ENCODE results near the gene NPB. TPM values are rescaled to one million over a fixed set of nuclear protein-coding genes. Genes with fewer than 3 reads are reported as not detected.
A peak's percentile ranks its signal among the peaks of the same experiment; 100 is the strongest.

NPB gene
- total RNA-seq, 1 donor, result 1.4 TPM

DNA sequence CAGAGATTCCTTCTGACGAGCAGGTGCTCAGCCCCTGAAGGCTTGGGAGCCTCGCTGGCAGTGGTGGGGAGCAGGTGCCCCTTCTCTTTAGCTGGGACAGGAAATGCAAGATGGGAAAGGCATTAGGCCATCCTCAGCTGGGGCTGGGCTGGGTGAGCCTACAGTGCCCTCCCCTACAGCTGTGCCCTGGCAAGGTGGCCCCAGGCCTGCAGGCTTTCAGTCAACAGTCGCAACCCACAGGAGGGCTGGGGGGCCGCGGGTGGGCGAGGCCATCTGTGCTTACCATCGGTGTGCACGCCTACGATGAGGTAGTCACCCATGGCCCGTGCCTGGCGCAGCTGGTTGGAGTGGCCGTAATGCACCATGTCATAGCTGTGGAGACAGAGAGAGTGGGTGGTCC is 7.2 kb downstream of the NPB start:
- TF ChIP-seq, protein P1, sequence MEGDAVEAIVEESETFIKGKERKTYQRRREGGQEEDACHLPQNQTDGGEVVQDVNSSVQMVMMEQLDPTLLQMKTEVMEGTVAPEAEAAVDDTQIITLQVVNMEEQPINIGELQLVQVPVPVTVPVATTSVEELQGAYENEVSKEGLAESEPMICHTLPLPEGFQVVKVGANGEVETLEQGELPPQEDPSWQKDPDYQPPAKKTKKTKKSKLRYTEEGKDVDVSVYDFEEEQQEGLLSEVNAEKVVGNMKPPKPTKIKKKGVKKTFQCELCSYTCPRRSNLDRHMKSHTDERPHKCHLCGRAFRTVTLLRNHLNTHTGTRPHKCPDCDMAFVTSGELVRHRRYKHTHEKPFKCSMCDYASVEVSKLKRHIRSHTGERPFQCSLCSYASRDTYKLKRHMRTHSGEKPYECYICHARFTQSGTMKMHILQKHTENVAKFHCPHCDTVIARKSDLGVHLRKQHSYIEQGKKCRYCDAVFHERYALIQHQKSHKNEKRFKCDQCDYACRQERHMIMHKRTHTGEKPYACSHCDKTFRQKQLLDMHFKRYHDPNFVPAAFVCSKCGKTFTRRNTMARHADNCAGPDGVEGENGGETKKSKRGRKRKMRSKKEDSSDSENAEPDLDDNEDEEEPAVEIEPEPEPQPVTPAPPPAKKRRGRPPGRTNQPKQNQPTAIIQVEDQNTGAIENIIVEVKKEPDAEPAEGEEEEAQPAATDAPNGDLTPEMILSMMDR (IDR thresholded peaks at IDR 0.05; ENCODE audit: insufficient read depth, low read length), result no peak
- H3K4me3 ChIP-seq (ENCODE audit: low read depth, low read length), result no peak overlapping the region
- no peak for DNase-seq (ENCODE audit: low read depth)

DNA sequence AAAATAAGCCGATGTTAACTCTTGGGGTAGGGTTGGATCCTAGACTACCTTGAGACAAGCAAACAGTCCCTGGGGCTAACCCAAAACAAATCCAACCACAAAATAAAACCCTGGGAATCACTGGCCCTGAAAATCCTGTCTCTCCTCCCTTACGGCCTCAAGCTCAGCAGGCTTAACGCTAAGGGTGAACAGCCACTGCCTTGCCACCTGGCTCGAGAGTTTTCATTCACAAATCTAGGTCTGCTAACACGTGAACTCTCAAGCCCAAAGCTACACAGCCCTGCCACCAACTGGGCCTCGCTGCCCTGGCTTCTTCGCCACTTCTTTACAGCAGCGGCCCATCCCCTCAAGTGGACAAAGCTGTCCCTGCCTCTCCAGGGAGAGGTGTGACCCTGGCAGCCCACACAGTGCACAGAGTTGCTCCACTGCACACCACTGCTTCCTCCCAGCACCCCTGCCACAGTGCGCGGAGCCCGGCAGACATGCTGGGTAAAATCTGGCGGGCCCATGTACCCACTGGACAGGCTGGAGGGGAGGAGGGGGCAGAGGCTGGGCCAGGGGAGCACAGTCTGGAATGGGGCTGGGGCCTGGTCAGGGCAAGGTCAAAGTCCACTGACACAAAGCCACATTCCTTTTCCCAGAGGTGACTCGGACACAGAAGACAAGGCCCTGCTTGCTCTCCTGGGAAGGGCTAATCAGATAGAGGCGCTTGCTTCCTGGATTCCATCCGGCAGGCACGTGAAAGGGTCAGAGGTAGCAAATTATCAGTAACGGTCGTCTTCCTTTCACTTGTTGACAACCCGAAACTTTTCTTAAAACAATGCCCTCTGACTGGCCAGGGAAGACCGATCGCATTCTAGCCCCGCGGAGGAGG is 8.2 kb downstream of the NPB start:
- TF ChIP-seq, protein P1 (IDR thresholded peaks at IDR 0.05; ENCODE audit: insufficient read depth, low read length), result no peak
- DNase-seq (ENCODE audit: low read depth), result no peak
- H3K4me3 ChIP-seq (ENCODE audit: low read depth, low read length), result peak overlapping the region; percentile 81

DNA sequence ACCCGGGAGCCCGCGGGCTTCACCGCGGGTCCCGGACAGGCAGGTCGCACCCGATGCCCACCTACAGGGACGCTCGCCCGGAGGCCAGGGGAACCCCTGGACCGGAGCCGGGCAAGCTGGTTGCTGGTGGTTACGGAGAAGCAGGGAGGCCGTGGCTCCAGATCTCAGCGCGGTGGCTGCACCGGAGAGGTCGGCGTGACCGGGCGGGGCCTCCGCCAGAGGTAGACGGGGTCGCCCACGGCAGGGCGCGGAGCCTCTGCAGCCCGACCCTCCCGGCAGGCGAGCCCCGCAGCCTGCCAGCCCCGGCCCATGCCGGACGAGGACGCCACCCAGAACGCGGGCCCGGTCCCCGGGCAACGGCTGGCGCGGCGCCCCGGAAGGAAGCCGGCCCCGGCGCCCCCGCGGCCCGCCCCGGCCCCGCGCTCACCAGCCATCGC is 8.8 kb downstream of the NPB start:
- TF ChIP-seq, protein P1 (IDR thresholded peaks at IDR 0.05; ENCODE audit: insufficient read depth, low read length), result no peak
- peak overlapping the region; percentile 81 for H3K4me3 ChIP-seq (ENCODE audit: low read depth, low read length)
- no peak for DNase-seq (ENCODE audit: low read depth)

DNA sequence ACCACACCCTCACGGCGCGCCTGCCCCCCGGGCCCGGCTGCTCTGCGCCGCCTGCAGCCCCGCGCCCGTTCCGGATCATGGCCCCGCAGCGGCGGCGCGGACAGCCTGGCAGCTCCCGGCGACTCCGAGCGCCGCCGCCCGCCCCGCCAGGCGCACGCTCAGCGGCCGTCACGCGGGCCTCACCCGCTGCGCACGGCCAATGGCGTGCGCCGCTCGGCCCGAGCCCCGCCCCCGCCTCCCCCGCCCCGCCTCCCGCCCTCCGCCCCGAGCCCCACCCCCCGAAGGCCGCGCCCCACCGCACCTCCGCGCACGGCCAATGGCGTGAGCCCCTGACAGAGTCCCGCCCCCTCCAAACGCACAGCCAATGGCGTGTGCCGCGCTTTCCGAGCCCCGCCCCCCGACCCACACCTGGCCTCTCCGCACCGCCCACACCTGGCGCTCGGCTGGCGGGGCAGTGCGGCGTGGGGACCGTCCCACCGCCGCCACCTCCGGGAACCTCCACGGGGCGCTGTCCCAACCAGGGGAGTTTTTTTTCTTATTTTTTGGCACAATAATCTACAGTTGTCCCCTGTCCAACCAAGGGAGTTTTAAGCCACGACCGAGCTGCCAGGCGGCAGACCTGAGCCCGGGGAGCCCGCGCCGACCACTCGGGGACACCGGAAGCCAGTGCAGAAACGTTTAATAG is 9.4 kb downstream of the NPB start, which contains the start of gene PCYT2:
TSS of gene PCYT2 (minus strand) at position 123 of the 685 bp plus-strand sequence. CDS start at position 79, 44 bp downstream.
- TF ChIP-seq, protein P1 (IDR thresholded peaks at IDR 0.05; ENCODE audit: insufficient read depth, low read length), result no peak
- peak within 1 kb of the TSS; percentile 81 for H3K4me3 ChIP-seq (ENCODE audit: low read depth, low read length)
- peak; percentile 77 for DNase-seq (ENCODE audit: low read depth)

DNA sequence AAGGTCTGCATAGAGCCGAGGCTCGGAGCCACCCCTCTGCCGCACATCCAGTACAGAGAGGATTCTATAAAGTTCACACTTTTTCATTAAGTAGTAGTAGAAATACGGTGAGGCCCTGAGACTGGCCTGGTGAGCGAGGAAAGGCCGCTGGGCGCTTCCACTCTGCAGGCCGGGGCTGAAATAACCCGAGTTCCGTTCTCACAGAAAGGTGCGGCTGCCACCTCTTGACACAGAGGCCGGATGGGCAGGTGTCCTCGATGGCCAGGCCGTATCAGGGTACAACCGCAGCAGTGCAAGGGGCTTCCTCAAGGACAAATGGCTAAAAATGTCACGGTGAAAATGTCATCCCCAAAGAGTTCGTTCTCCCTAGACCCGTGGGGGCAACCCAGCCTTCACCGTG is 9.9 kb downstream of the NPB start:
- no peak for DNase-seq (ENCODE audit: low read depth)
- no peak overlapping the region for H3K4me3 ChIP-seq (ENCODE audit: low read depth, low read length)
- TF ChIP-seq, protein P1 (IDR thresholded peaks at IDR 0.05; ENCODE audit: insufficient read depth, low read length), result no peak

DNA sequence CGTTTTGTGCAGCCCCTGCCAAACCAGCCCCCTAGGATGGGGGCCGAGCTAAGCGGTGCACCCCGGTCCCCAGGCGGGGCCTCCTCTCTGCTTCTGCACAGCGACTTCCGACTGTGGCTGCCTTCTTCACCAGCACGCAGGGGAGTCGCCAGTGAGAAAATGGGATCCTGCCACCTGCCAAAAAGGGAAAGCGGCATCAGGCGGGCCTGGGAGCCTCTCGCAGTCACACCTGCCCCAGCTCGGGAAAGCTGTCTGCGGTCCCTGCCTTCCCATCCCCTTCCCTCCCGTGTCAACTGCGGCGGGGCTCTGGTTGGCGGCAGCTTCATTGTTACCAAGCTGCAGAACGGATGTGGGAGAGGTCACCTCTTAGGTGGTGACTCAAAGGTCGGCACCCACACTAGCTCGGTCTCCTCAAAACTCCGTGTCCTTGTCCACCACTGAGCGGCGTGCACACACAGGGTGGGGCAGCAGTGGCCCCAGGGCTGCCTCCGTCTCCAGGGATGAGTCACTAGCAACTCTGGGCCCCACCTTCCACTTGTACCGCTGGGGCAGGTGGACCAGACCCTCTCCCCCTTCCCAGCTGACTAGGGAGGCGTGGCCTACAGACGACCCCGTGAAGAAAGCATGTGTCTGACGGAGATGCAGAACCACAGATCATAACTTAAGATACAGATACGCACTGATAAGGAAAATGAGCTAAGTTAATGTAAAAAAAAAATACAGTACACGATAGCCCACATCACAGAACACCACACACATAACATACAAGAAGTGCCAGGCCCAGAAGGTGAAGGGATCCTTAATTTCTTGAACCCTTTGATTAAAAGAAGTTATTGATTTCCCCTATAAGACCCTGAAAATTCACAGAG is 10.6 kb downstream of the NPB start:
- TF ChIP-seq, protein P1 (IDR thresholded peaks at IDR 0.05; ENCODE audit: insufficient read depth, low read length), result no peak
- no peak overlapping the region for H3K4me3 ChIP-seq (ENCODE audit: low read depth, low read length)
- no peak for DNase-seq (ENCODE audit: low read depth)
